NCI-H524 (cell line): Measurements from ENCODE around the gene DHDDS.
"Not testable (repeated sequence)": the region's sequence is repeated elsewhere in the genome, so short reads cannot be mapped to it uniquely, and the experiment has no call there.

Source experiments
- DNase-seq, 2 experiments: peaks; one replicate each; lab custom pipeline; 2025; lab: John Stamatoyannopoulos, UW

DHDDS gene

GRCh38 chr1:26431979-26432695 is at the start of gene DHDDS:
TSS of gene DHDDS (plus strand) at chr1:26432321. CDS start at chr1:26432946, 625 bp downstream.
- DNase-seq: peak; percentile 94 to 97

- no peak for DNase-seq
Observed at GRCh38 chr1:26384076-26384475, 48.0 kb upstream of the DHDDS start.

GRCh38 chr1:26385063-26385462 is 47.1 kb upstream of the DHDDS start:
- not testable (repeated sequence) for DNase-seq

GRCh38 chr1:26387447-26387846 is 44.7 kb upstream of the DHDDS start:
- no peak for DNase-seq

- DNase-seq: no peak
Observed at GRCh38 chr1:26388791-26389445, 43.2 kb upstream of the DHDDS start.

GRCh38 chr1:26389604-26390247 is 42.4 kb upstream of the DHDDS start:
- DNase-seq: no peak

- DNase-seq: peak in 1 of 2 experiments; percentile 7
Observed at GRCh38 chr1:26391450-26391849, 40.7 kb upstream of the DHDDS start.

GRCh38 chr1:26395754-26396153 is 36.4 kb upstream of the DHDDS start:
- no peak for DNase-seq

- no peak for DNase-seq
Observed at GRCh38 chr1:26399034-26399433, 33.1 kb upstream of the DHDDS start.

GRCh38 chr1:26401891-26402290 is 30.2 kb upstream of the DHDDS start:
- no peak for DNase-seq

- DNase-seq: no peak
Observed at GRCh38 chr1:26403656-26404055, 28.5 kb upstream of the DHDDS start.

- no peak for DNase-seq
Observed at GRCh38 chr1:26404641-26405040, 27.5 kb upstream of the DHDDS start.

GRCh38 chr1:26405281-26405915 is 26.7 kb upstream of the DHDDS start:
- DNase-seq: peak in 1 of 2 experiments; percentile 15

- DNase-seq: no peak
Observed at GRCh38 chr1:26408604-26409003, 23.5 kb upstream of the DHDDS start.

GRCh38 chr1:26409191-26409807 is 22.8 kb upstream of the DHDDS start:
- no peak for DNase-seq

- DNase-seq: no peak
Observed at GRCh38 chr1:26410706-26411623, 21.2 kb upstream of the DHDDS start, which contains the start of gene LIN28A. TSS of gene LIN28A (plus strand) at chr1:26410817. CDS start at chr1:26410892, 75 bp downstream.

GRCh38 chr1:26411624-26412074 is 20.5 kb upstream of the DHDDS start:
- DNase-seq: no peak

GRCh38 chr1:26412180-26412840 is 19.8 kb upstream of the DHDDS start:
- DNase-seq: no peak

- no peak for DNase-seq
Observed at GRCh38 chr1:26413031-26413430, 19.1 kb upstream of the DHDDS start.

- DNase-seq: peak; percentile 63 to 79
Observed at GRCh38 chr1:26417111-26417759, 14.9 kb upstream of the DHDDS start.
